Keratinocyte (primary cell): Measurements from ENCODE around the gene IL1RAP. TPM values are rescaled to one million over a fixed set of nuclear protein-coding genes. Genes with fewer than 3 reads are reported as not detected.

Experiments
- DNase-seq: peaks from one replicate; pipeline ENCODE4 v3.0.0-alpha.2; 2011; ENCODE audit warnings: low read depth, missing footprints, low spot score
- FAIRE-seq: peaks from 2 replicates; lab custom pipeline; 2011; peaks lifted over from hg19 to GRCh38; lab: Jason Lieb, UNC
- H2AFZ ChIP-seq: 2 replicates; pipeline ENCODE4 v1.6.0; 2012; ENCODE audit warnings: low read length, control low read depth, inconsistent platforms; ENCODE audit not compliant: control insufficient read depth
- H3K27ac ChIP-seq: 2 replicates; pipeline ENCODE4 v1.5.1; 2011; ENCODE audit warnings: low read length; ENCODE audit not compliant: control insufficient read depth, insufficient read depth
- H3K27me3 ChIP-seq: 3 replicates; pipeline ENCODE4 v1.6.0; 2011; ENCODE audit warnings: low read length; ENCODE audit not compliant: control insufficient read depth, insufficient read depth; ENCODE audit errors: extremely low read depth
- H3K36me3 ChIP-seq, 2 experiments: 2 replicates in 1 of 2; 3 replicates in 1 of 2; pipeline ENCODE4 v1.5.1; 2011; ENCODE audit warnings: low read length in 2 of 2, mild to moderate bottlenecking in 1 of 2; ENCODE audit not compliant: control insufficient read depth in 2 of 2, insufficient read depth in 2 of 2; ENCODE audit errors: extremely low read depth in 1 of 2
- H3K4me1 ChIP-seq: 3 replicates; pipeline ENCODE4 v1.5.1; 2011; ENCODE audit warnings: low read length; ENCODE audit not compliant: control insufficient read depth, insufficient read depth; ENCODE audit errors: extremely low read depth
- H3K4me2 ChIP-seq: 3 replicates; pipeline ENCODE4 v1.6.0; 2011; ENCODE audit warnings: low read depth, low read length; ENCODE audit not compliant: control insufficient read depth, insufficient read depth; ENCODE audit errors: extremely low read depth
- H3K4me3 ChIP-seq, 3 experiments: fragments of 200-600 bp in 1 of 3; sonication (generic) in 1 of 3; 2 replicates in 2 of 3; 3 replicates in 1 of 3; pipeline ENCODE4 v1.5.1; 2011 to 2016; ENCODE audit warnings: low read length in 3 of 3, mild to moderate bottlenecking in 3 of 3, control low read depth in 2 of 3, inconsistent platforms in 1 of 3, low read depth in 1 of 3, mixed read lengths in 1 of 3, mixed run types in 1 of 3, moderate library complexity in 1 of 3; ENCODE audit not compliant: control insufficient read depth in 2 of 3, insufficient read depth in 2 of 3; ENCODE audit errors: extremely low read depth in 1 of 3
- H3K79me2 ChIP-seq: 2 replicates; pipeline ENCODE4 v1.6.0; 2012; ENCODE audit warnings: low read length; ENCODE audit not compliant: control insufficient read depth, insufficient read depth
- H3K9ac ChIP-seq: 3 replicates; pipeline ENCODE4 v1.6.0; 2011; ENCODE audit warnings: low read length; ENCODE audit not compliant: control insufficient read depth, insufficient read depth; ENCODE audit errors: extremely low read depth
- H3K9me1 ChIP-seq: 3 replicates; pipeline ENCODE4 v1.6.0; 2011; ENCODE audit warnings: low read length; ENCODE audit not compliant: control insufficient read depth, insufficient read depth; ENCODE audit errors: extremely low read depth
- H3K9me3 ChIP-seq: 2 replicates; pipeline ENCODE4 v1.5.1; 2012; ENCODE audit warnings: low read depth, low read length; ENCODE audit not compliant: control insufficient read depth
- H4K20me1 ChIP-seq: 3 replicates; pipeline ENCODE4 v1.6.0; 2011; ENCODE audit warnings: low read length; ENCODE audit not compliant: control insufficient read depth, insufficient read depth; ENCODE audit errors: extremely low read depth
- EZH2 ChIP-seq: IDR thresholded peaks from one replicate; pipeline ENCODE4 v1.6.1; 2012; ENCODE audit warnings: inconsistent platforms, mild to moderate bottlenecking, low read length, moderate library complexity
- dilution Hi-C: fragments of 300-500 bp; cut with MboI; formaldehyde crosslinking; loops from one replicate; pipeline ENCODE4 v1.7.0; 2020; ENCODE audit warnings: low sequenced_read_pairs; ENCODE audit not compliant: extremely low pct_ligation_motif_present
- polyA plus RNA-seq, 5 experiments: library from polyadenylated mRNA; depleted of rRNA in 3 of 5; stranded (reverse) in 3 of 5; stranded (forward) in 1 of 5; unstranded in 1 of 5; fragments of >200 nt; gene quantifications; 1 replicate in 1 of 5; 2 replicates in 3 of 5; 3 replicates in 1 of 5; pipeline versions ENCODE4 v1.2.1 to v1.2.3, GENCODE V29; 2011 to 2012; ENCODE audit warnings: missing spikeins in 2 of 5, low read depth in 1 of 5, low replicate concordance in 1 of 5
- TF ChIP-seq, protein P1 (sequence below), 3 experiments: IDR thresholded peaks in 1 of 3; conservative IDR thresholded peaks in 1 of 3; optimal IDR thresholded peaks in 1 of 3; 2 replicates in 2 of 3; 3 replicates in 1 of 3; pipeline versions ENCODE3 to v1.5.1; 2011; ENCODE audit warnings: low read length in 3 of 3, mild to moderate bottlenecking in 3 of 3, moderate library complexity in 2 of 3, control low read depth in 1 of 3, inconsistent platforms in 1 of 3; ENCODE audit not compliant: insufficient read depth in 2 of 3; ENCODE audit errors: extremely low read depth in 1 of 3

Gene IL1RAP
- polyA plus RNA-seq, 1 donor (not counting 4 experiments of a cell fraction or from before 2014, with no cell fraction given): 69.7 TPM

DNA sequence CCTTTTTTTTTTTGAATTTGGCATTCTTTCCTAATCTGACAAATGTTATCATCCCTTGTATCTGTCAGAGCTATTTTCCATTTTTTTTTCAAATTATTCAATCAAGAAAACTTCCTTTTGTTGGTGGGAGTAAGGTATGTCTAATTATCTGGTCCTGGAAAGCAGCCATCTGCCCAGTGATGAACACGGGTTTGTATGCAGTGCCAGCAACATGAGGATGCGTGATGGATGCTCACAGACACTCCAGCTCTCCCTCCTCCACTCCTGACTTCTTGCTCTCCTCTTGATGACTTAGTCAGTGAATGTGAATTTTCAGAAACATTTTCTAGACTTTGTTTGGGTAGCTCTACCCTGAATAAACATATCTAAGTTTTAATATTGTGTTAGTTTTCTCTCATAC is 79.2 kb downstream of the IL1RAP start:
- no peak overlapping the region for H3K4me2 ChIP-seq
- peaks cover 70% of the 10 kb centered on the region for H3K79me2 ChIP-seq
- FAIRE-seq: no peak
- peaks cover 0 to 10% of the 10 kb centered on the region in 2 experiments for H3K36me3 ChIP-seq
- no peaks in the 10 kb centered on the region for H3K9me1 ChIP-seq
- H3K9ac ChIP-seq: no peak overlapping the region
- H2AFZ ChIP-seq: no peak overlapping the region
- H3K4me3 ChIP-seq: no peak overlapping the region
- H4K20me1 ChIP-seq: no peaks in the 10 kb centered on the region
- DNase-seq: no peak
- no peaks in the 10 kb centered on the region for H3K9me3 ChIP-seq
- H3K4me1 ChIP-seq: peaks cover 36% of the 10 kb centered on the region
- dilution Hi-C loops: no loop called here
- H3K27me3 ChIP-seq: no peaks in the 10 kb centered on the region
- no peak for TF ChIP-seq EZH2
- TF ChIP-seq, protein P1, sequence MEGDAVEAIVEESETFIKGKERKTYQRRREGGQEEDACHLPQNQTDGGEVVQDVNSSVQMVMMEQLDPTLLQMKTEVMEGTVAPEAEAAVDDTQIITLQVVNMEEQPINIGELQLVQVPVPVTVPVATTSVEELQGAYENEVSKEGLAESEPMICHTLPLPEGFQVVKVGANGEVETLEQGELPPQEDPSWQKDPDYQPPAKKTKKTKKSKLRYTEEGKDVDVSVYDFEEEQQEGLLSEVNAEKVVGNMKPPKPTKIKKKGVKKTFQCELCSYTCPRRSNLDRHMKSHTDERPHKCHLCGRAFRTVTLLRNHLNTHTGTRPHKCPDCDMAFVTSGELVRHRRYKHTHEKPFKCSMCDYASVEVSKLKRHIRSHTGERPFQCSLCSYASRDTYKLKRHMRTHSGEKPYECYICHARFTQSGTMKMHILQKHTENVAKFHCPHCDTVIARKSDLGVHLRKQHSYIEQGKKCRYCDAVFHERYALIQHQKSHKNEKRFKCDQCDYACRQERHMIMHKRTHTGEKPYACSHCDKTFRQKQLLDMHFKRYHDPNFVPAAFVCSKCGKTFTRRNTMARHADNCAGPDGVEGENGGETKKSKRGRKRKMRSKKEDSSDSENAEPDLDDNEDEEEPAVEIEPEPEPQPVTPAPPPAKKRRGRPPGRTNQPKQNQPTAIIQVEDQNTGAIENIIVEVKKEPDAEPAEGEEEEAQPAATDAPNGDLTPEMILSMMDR (optimal IDR thresholded peaks at IDR 0.05 in 1 of 3, IDR thresholded peaks at IDR 0.05 in 1 of 3, conservative IDR thresholded peaks at IDR 0.05 in 1 of 3; ENCODE audit: extremely low read depth in 1 of 3, insufficient read depth in 2 of 3, low read length in 3 of 3): no peak
- no peak overlapping the region for H3K27ac ChIP-seq

DNA sequence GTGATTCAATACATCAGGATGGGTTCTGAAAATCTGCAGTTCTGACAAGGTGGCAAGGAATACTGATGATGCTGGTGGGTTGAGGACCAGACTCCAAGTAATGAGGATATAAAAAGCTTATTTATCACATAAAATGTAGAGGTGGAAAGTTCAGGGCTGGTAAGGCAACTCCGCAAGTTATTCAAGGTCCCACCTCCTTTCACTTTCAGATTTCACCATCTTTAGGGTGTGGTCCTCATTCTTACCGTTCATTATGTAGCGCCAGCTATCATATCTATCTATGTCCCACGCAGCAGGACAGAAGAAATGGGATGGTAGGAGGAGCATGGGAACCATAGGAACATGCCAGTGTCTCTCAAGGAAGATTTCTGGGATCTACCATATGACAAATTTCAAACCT is 80.3 kb downstream of the IL1RAP start:
- DNase-seq (no peak), FAIRE-seq (no peak)
- no peak overlapping the region for H2AFZ ChIP-seq
- no peaks in the 10 kb centered on the region for H3K9me3 ChIP-seq
- H3K27me3 ChIP-seq: no peaks in the 10 kb centered on the region
- no peak overlapping the region for H3K4me3 ChIP-seq
- no peak overlapping the region for H3K4me2 ChIP-seq
- H3K4me1 ChIP-seq: peaks cover 36% of the 10 kb centered on the region
- no peaks in the 10 kb centered on the region for H4K20me1 ChIP-seq
- peaks cover 68% of the 10 kb centered on the region for H3K79me2 ChIP-seq
- no peak overlapping the region for H3K9ac ChIP-seq
- peaks cover 0 to 10% of the 10 kb centered on the region in 2 experiments for H3K36me3 ChIP-seq
- no peaks in the 10 kb centered on the region for H3K9me1 ChIP-seq
- TF ChIP-seq, protein P1 (optimal IDR thresholded peaks at IDR 0.05 in 1 of 3, IDR thresholded peaks at IDR 0.05 in 1 of 3, conservative IDR thresholded peaks at IDR 0.05 in 1 of 3; ENCODE audit: extremely low read depth in 1 of 3, insufficient read depth in 2 of 3, low read length in 3 of 3): no peak
- no peak for TF ChIP-seq EZH2
- dilution Hi-C loops: no loop called here
- peak overlapping the region; percentile 63 for H3K27ac ChIP-seq
